ENCODE data around the gene SEL1L2. TPM values are rescaled to one million over a fixed set of nuclear protein-coding genes. Genes with fewer than 3 reads are reported as not detected.

The SEL1L2 gene
- total and polyA plus RNA-seq, 5 donors: 1.1 TPM; not detected in 4

- Histone ChIP-seq H3K4me3 (ENCODE audit: low read length) (no peak overlapping the region), H3K27me3 (ENCODE audit: control insufficient read depth, insufficient read depth) (no peaks in the 10 kb centered on the region), H3K4me1 (ENCODE audit: control insufficient read depth, insufficient read depth, low read length) (no peaks in the 10 kb centered on the region), H3K27ac (ENCODE audit: low read length) (no peak overlapping the region), H3K9me3 (ENCODE audit: control insufficient read depth, low read length) (no peaks in the 10 kb centered on the region)
- DNase-seq (no peak), ATAC-seq (no peak)
- WGBS: 82% methylated on average over 3 of the region's 3 CpGs
- intact Hi-C loops (cut with DNase I): no loop called here
Measured at GRCh38 chr20:13816757-13817156, 173.7 kb downstream of the SEL1L2 start.

- ATAC-seq (no peak), DNase-seq (no peak)
- Histone ChIP-seq H3K27ac (ENCODE audit: low read length) (no peak overlapping the region), H3K4me1 (ENCODE audit: control insufficient read depth, insufficient read depth, low read length) (no peaks in the 10 kb centered on the region), H3K9me3 (ENCODE audit: control insufficient read depth, low read length) (no peaks in the 10 kb centered on the region), H3K27me3 (ENCODE audit: control insufficient read depth, insufficient read depth) (no peaks in the 10 kb centered on the region), H3K4me3 (ENCODE audit: low read length) (no peak overlapping the region)
- WGBS: 81% methylated on average over 4 of the region's 4 CpGs
- intact Hi-C loops (cut with DNase I): no loop called here
Measured at GRCh38 chr20:13814672-13815071, 175.7 kb downstream of the SEL1L2 start.

- no peaks in the 10 kb centered on the region for H3K27me3 ChIP-seq (ENCODE audit: control insufficient read depth, insufficient read depth)
- DNase-seq (no peak), ATAC-seq (no peak)
- H3K27ac ChIP-seq (ENCODE audit: low read length): no peak overlapping the region
- H3K4me1 ChIP-seq (ENCODE audit: control insufficient read depth, insufficient read depth, low read length): no peaks in the 10 kb centered on the region
- H3K4me3 ChIP-seq (ENCODE audit: low read length): no peak overlapping the region
- intact Hi-C loops (cut with DNase I): no loop called here
- 68% methylated on average over 3 of the region's 3 CpGs for WGBS
- no peaks in the 10 kb centered on the region for H3K9me3 ChIP-seq (ENCODE audit: control insufficient read depth, low read length)
Measured at GRCh38 chr20:13813910-13814309, 176.5 kb downstream of the SEL1L2 start.

- Histone ChIP-seq H3K27ac (ENCODE audit: low read length) (no peak overlapping the region), H3K4me1 (ENCODE audit: control insufficient read depth, insufficient read depth, low read length) (no peaks in the 10 kb centered on the region), H3K9me3 (ENCODE audit: control insufficient read depth, low read length) (no peaks in the 10 kb centered on the region), H3K27me3 (ENCODE audit: control insufficient read depth, insufficient read depth) (no peaks in the 10 kb centered on the region), H3K4me3 (ENCODE audit: low read length) (no peak overlapping the region)
- no peak for ATAC-seq
- intact Hi-C loops (cut with DNase I): no loop called here
- DNase-seq: no peak
Measured at GRCh38 chr20:13810446-13810845, 180.0 kb downstream of the SEL1L2 start.

- 96% methylated on average over 3 of the region's 3 CpGs for WGBS
- intact Hi-C loops (cut with DNase I): no loop called here
- no peaks in the 10 kb centered on the region for H3K4me1 ChIP-seq (ENCODE audit: control insufficient read depth, insufficient read depth, low read length)
- no peak overlapping the region for H3K27ac ChIP-seq (ENCODE audit: low read length)
- H3K4me3 ChIP-seq (ENCODE audit: low read length): no peak overlapping the region
- no peaks in the 10 kb centered on the region for H3K27me3 ChIP-seq (ENCODE audit: control insufficient read depth, insufficient read depth)
- no peaks in the 10 kb centered on the region for H3K9me3 ChIP-seq (ENCODE audit: control insufficient read depth, low read length)
- DNase-seq (no peak), ATAC-seq (no peak)
Measured at GRCh38 chr20:13809855-13810254, 180.6 kb downstream of the SEL1L2 start.

- DNase-seq: no peak
- Histone ChIP-seq H3K27ac (ENCODE audit: low read length) (no peak overlapping the region), H3K27me3 (ENCODE audit: control insufficient read depth, insufficient read depth) (no peaks in the 10 kb centered on the region), H3K4me3 (ENCODE audit: low read length) (no peak overlapping the region), H3K4me1 (ENCODE audit: control insufficient read depth, insufficient read depth, low read length) (no peaks in the 10 kb centered on the region), H3K9me3 (ENCODE audit: control insufficient read depth, low read length) (no peaks in the 10 kb centered on the region)
- intact Hi-C loops (cut with DNase I): no loop called here
- no peak for ATAC-seq
- 81% methylated on average over 2 of the region's 2 CpGs for WGBS
Measured at GRCh38 chr20:13809373-13809772, 181.0 kb downstream of the SEL1L2 start.

GRCh38 chr20:13800728-13801134, 189.7 kb downstream of the SEL1L2 start:
- DNase-seq: peak; percentile 93 to 97 (median 96)
- Histone ChIP-seq H3K27ac (ENCODE audit: low read length) (no peak overlapping the region), H3K4me1 (ENCODE audit: control insufficient read depth, insufficient read depth, low read length) (peaks cover 5% of the 10 kb centered on the region), H3K27me3 (ENCODE audit: control insufficient read depth, insufficient read depth) (no peaks in the 10 kb centered on the region), H3K4me3 (ENCODE audit: low read length) (no peak overlapping the region), H3K9me3 (ENCODE audit: control insufficient read depth, low read length) (no peaks in the 10 kb centered on the region)
- WGBS: 16% methylated on average over 7 of the region's 7 CpGs
- intact Hi-C loops (cut with DNase I): no loop called here
- peak; percentile 99 for ATAC-seq

- WGBS: 70% methylated on average over 2 of the region's 2 CpGs
- ATAC-seq (no peak), DNase-seq (no peak)
- Histone ChIP-seq H3K4me1 (ENCODE audit: control insufficient read depth, insufficient read depth, low read length) (peaks cover 5% of the 10 kb centered on the region), H3K9me3 (ENCODE audit: control insufficient read depth, low read length) (no peaks in the 10 kb centered on the region), H3K27me3 (ENCODE audit: control insufficient read depth, insufficient read depth) (no peaks in the 10 kb centered on the region), H3K4me3 (ENCODE audit: low read length) (no peak overlapping the region), H3K27ac (ENCODE audit: low read length) (peak overlapping the region; percentile 64)
- intact Hi-C loops (cut with DNase I): no loop called here
Measured at GRCh38 chr20:13799974-13800373, 190.4 kb downstream of the SEL1L2 start.

Other genes with a start within 250 kb of the SEL1L2 start
- 10 to 100 TPM; 10.8 to 16.6 (median 13.6) TPM for gene ESF1, start 205.7 kb downstream of the SEL1L2 start, total RNA-seq
- gene ESF1, start 205.7 kb downstream of the SEL1L2 start, polyA plus RNA-seq: 11.9 TPM
- 10 to 100 TPM; 56.1 to 72.3 (median 64.1) TPM for gene NDUFAF5, start 205.6 kb downstream of the SEL1L2 start, total RNA-seq
- 55.7 TPM for gene NDUFAF5, start 205.6 kb downstream of the SEL1L2 start, polyA plus RNA-seq
- 1 to 10 TPM; 2.3 to 4.4 (median 3.1) TPM for gene MACROD2, start 4.9 kb upstream of the SEL1L2 start, total RNA-seq
- gene MACROD2, start 4.9 kb upstream of the SEL1L2 start, polyA plus RNA-seq: 0.61 TPM